ENCODE results near the gene PROKR1.

- no peak for TF ChIP-seq SUZ12 (IDR thresholded peaks at IDR 0.05; ENCODE audit: extremely low read depth, insufficient read depth, insufficient read length)
- no peak for TF ChIP-seq ZNF274 (IDR thresholded peaks at IDR 0.05; ENCODE audit: low read depth, low read length)
Observed at GRCh38 chr2:68620772-68621171, 22.6 kb upstream of the PROKR1 start.

Measured in NT2/D1 (cell line).